ENCODE data around the gene RNF144B.

- no peak for TF ChIP-seq CTCF (IDR thresholded peaks at IDR 0.05 in 4 of 5, conservative IDR thresholded peaks at IDR 0.05 in 1 of 5)
- TF ChIP-seq POLR2A (IDR thresholded peaks at IDR 0.05): no peak
These were observed 126.2 kb downstream of the RNF144B start for GRCh38 chr6:18513253-18513798.
